GM12878 (cell line): Measurements from ENCODE around the gene SMIM14. TPM values are rescaled to one million over a fixed set of nuclear protein-coding genes. Genes with fewer than 3 reads are reported as not detected.

ENCODE experiments used
- ATAC-seq: fragments of 200-7000 bp; cut with Tn5 transposase; 3 replicates; pipeline ENCODE4 v1.9.1; 2020; ENCODE audit warnings: mild to moderate bottlenecking, moderate library complexity
- BruUV-seq: library from RNA; stranded (reverse); fragments of 400-500 nt; replicated peaks from 2 replicates; lab custom pipeline; 2021; lab: Mats Ljungman, UMichigan
- CTCF ChIA-PET: fragments of 300-600 bp; sonication (Branson Sonifier 250); formaldehyde crosslinking; extraction: SDS; loops from one replicate; lab custom pipeline; 2021; ENCODE audit warnings: inconsistent platforms; lab: Yijun Ruan, JAX
- POLR2A ChIA-PET: fragments of 350-600 bp; formaldehyde crosslinking; extraction: SDS; loops from one replicate; lab custom pipeline; 2021; ENCODE audit warnings: inconsistent platforms; lab: Charles Lee
- RAD21 ChIA-PET: fragments of 300-600 bp; sonication (Branson Sonifier 250); formaldehyde crosslinking; loops from one replicate; lab custom pipeline; 2023; ENCODE audit warnings: antibody characterized with exemption; ENCODE audit not compliant: unreplicated experiment; lab: Charles Lee
- SMC1A ChIA-PET: fragments of 300-600 bp; sonication (Branson Sonifier 250); formaldehyde crosslinking; loops from one replicate; lab custom pipeline; 2023; ENCODE audit not compliant: unreplicated experiment, uncharacterized antibody; lab: Charles Lee
- DNase-seq: peaks from one replicate; pipeline ENCODE4 v3.0.0-alpha.2; 2011; ENCODE audit warnings: low read depth, low spot score
- FAIRE-seq: peaks from 3 replicates; lab custom pipeline; 2011; peaks lifted over from hg19 to GRCh38; lab: Jason Lieb, UNC
- H2AFZ ChIP-seq: 2 replicates; pipeline ENCODE4 v1.6.0; 2011; ENCODE audit warnings: low read depth, low read length, control low read depth; ENCODE audit not compliant: control insufficient read depth
- H3K27ac ChIP-seq: 2 replicates; pipeline ENCODE4 v1.5.1; 2011; ENCODE audit warnings: control low read depth; ENCODE audit not compliant: control insufficient read depth, insufficient read depth
- H3K27me3 ChIP-seq, 2 experiments: replicated peaks in 1 of 2; 2 replicates each; pipeline versions ENCODE4 v1.6.0 to v1.6.1; 2011; ENCODE audit warnings: low read length in 1 of 2; ENCODE audit not compliant: control insufficient read depth in 2 of 2, insufficient read depth in 2 of 2
- H3K36me3 ChIP-seq, 2 experiments: 2 replicates each; pipeline ENCODE4 v1.5.1; 2011; ENCODE audit warnings: low read length in 1 of 2; ENCODE audit not compliant: control insufficient read depth in 2 of 2, insufficient read depth in 2 of 2
- H3K4me1 ChIP-seq: 2 replicates; pipeline ENCODE4 v1.6.1; 2011; ENCODE audit warnings: mild to moderate bottlenecking, low read length, moderate library complexity, mixed read lengths; ENCODE audit not compliant: control insufficient read depth, insufficient read depth
- H3K4me2 ChIP-seq: 2 replicates; pipeline ENCODE4 v1.6.0; 2011; ENCODE audit warnings: control low read depth; ENCODE audit not compliant: control insufficient read depth, insufficient read depth
- H3K4me3 ChIP-seq: fragments of 200-600 bp; sonication (generic); 2 replicates; pipeline ENCODE4 v1.5.1; 2016
- H3K79me2 ChIP-seq: 2 replicates; pipeline ENCODE4 v1.6.0; 2011; ENCODE audit warnings: low read length; ENCODE audit not compliant: control insufficient read depth, insufficient read depth
- H3K9ac ChIP-seq: 2 replicates; pipeline ENCODE4 v1.8.0; 2011; ENCODE audit warnings: low read length, control low read depth, mixed read lengths; ENCODE audit not compliant: control insufficient read depth, insufficient read depth
- H3K9me3 ChIP-seq: replicated peaks from 3 replicates; pipeline ENCODE4 v1.5.1; 2011; ENCODE audit warnings: mild to moderate bottlenecking, low read length; ENCODE audit not compliant: control insufficient read depth, insufficient read depth
- H4K20me1 ChIP-seq: 2 replicates; pipeline ENCODE4 v1.6.0; 2011; ENCODE audit not compliant: control insufficient read depth, insufficient read depth
- BCL11A ChIP-seq: IDR thresholded peaks from 2 replicates; pipeline ENCODE4 v1.6.1; 2011; ENCODE audit warnings: low read depth, low read length
- IRF3 ChIP-seq: fragments of 450-650 bp; IDR thresholded peaks from 2 replicates; pipeline ENCODE4 v1.6.1; 2014; ENCODE audit warnings: mild to moderate bottlenecking
- MYB ChIP-seq: fragments of 150-350 bp; IDR thresholded peaks from 2 replicates; pipeline ENCODE4 v1.6.1; 2014; ENCODE audit warnings: mild to moderate bottlenecking, low read depth, low read length, borderline replicate concordance
- REST ChIP-seq: IDR thresholded peaks from 2 replicates; pipeline ENCODE4 v1.6.1; 2012; ENCODE audit warnings: mild to moderate bottlenecking, low read depth, low read length
- ZNF622 ChIP-seq: fragments of 450-650 bp; IDR thresholded peaks from 2 replicates; pipeline ENCODE4 v1.6.1; 2017; ENCODE audit warnings: mild to moderate bottlenecking, inconsistent platforms
- WGBS: methylation state at CpG from one replicate; pipeline ENCODE4 v1.1.6; 2016; ENCODE audit warnings: low lambda C conversion rate; ENCODE audit not compliant: insufficient replicate concordance, insufficient coverage; ENCODE audit errors: missing lambda C conversion rate; 5-methylcytosine and 5-hydroxymethylcytosine counted together
- in situ Hi-C: fragments of 300-500 bp; cut with MboI; formaldehyde crosslinking; loops from 9 replicates; pipeline ENCODE4 v1.14.3; 2018; ENCODE audit warnings: mixed read lengths
- intact Hi-C: fragments of 100-400 bp; cut with micrococcal nuclease; formaldehyde crosslinking; loops from one replicate; pipeline ENCODE4 v1.14.2; 2022; ENCODE audit not compliant: unreplicated experiment
- polyA plus RNA-seq, 11 experiments: library from polyadenylated mRNA; depleted of rRNA in 4 of 11; unstranded in 6 of 11; stranded (reverse) in 5 of 11; fragments of >200 nt; fragmentation: Nextera tagmentation in 4 of 11; fragmentation: Illumina TruSeq in 1 of 11; extraction: Ambion mirVana in 4 of 11; extraction: Trizol in 1 of 11; gene quantifications; 1 replicate in 1 of 11; 2 replicates in 10 of 11; pipeline versions ENCODE4 v1.2.1 to v1.2.3, GENCODE V29; 2011 to 2016; ENCODE audit warnings: inconsistent platforms in 2 of 11, missing spikeins in 2 of 11, low read depth in 1 of 11
- total RNA-seq, 4 experiments: library from RNA; depleted of rRNA in 3 of 4; stranded (reverse); fragments of >200 nt in 3 of 4; fragmentation: Illumina TruSeq in 1 of 4; extraction: Trizol in 1 of 4; gene quantifications; 2 replicates each; pipeline versions ENCODE4 v1.2.1 to v1.2.3, GENCODE V29; 2013 to 2021

Gene SMIM14
- total and polyA plus RNA-seq, 10 of the 15 experiments (the other 5 are each of a cell fraction or from before 2014, with no cell fraction given) = 125 to 671 (median 188) TPM

- TF ChIP-seq REST = no peak
Measured at GRCh38 chr4:39648213-39648612, 9.5 kb upstream of the SMIM14 start (continued).

GRCh38 chr4:39642885-39643552, 4.4 kb upstream of the SMIM14 start:
- H3K36me3 ChIP-seq = no peaks in the 10 kb centered on the region
- SMC1A ChIA-PET = interaction anchor here (0.6 kb wide), 3 partner anchors 12 to 1025 kb away, joined by 3 read pairs; no protein-coding TSS in a partner anchor
- no peak overlapping the region for H2AFZ ChIP-seq
- no peaks in the 10 kb centered on the region for H3K27me3 ChIP-seq
- RAD21 ChIA-PET = no interaction called here
- no peak for TF ChIP-seq ZNF622
- no peak for TF ChIP-seq BCL11A
- TF ChIP-seq IRF3 = no peak
- TF ChIP-seq MYB = no peak
- DNase-seq (no peak), FAIRE-seq (no peak), ATAC-seq (no peak)
- no peaks in the 10 kb centered on the region for H3K9me3 ChIP-seq
- CTCF ChIA-PET = interaction anchor here (0.6 kb wide), 1 partner anchor 25 kb away, joined by 3 read pairs; no protein-coding TSS in a partner anchor
- intact Hi-C loops = no loop called here
- no peak overlapping the region for H3K4me3 ChIP-seq
- POLR2A ChIA-PET = interaction anchor here (0.7 kb wide), 1 partner anchor 78 kb away, joined by 4 read pairs; no protein-coding TSS in a partner anchor
- no peaks in the 10 kb centered on the region for H4K20me1 ChIP-seq
- 71% methylated on average over 4 of the region's 4 CpGs for WGBS
- H3K4me2 ChIP-seq = no peak overlapping the region
- H3K79me2 ChIP-seq = peaks cover 3% of the 10 kb centered on the region
- in situ Hi-C loops = no loop called here
- H3K4me1 ChIP-seq = peaks cover 5% of the 10 kb centered on the region; the same call in 1 of the 2 replicates
- H3K27ac ChIP-seq = no peak overlapping the region
- BruUV-seq = no TSS peak
- H3K9ac ChIP-seq = no peak overlapping the region
